Activated CD4-positive, alpha-beta T cell treated with anti-CD3 and anti-CD28 coated beads for 36 hours (primary cell): Measurements from ENCODE around the gene ICAM2. TPM values are rescaled to one million over a fixed set of nuclear protein-coding genes. Genes with fewer than 3 reads are reported as not detected.

ENCODE experiments used
- ATAC-seq: fragments of 200-7000 bp; cut with Tn5 transposase; one replicate; pipeline ENCODE4 v1.10.0; 2021; ENCODE audit warnings: mild to moderate bottlenecking, moderate library complexity
- CTCF ChIA-PET: fragments of 350-600 bp; sonication (Branson Sonifier 250); formaldehyde crosslinking; loops from one replicate; lab custom pipeline; 2021; ENCODE audit warnings: antibody characterized with exemption; lab: Charles Lee
- POLR2A ChIA-PET: fragments of 350-600 bp; sonication (Branson Sonifier 250); formaldehyde crosslinking; loops from one replicate; lab custom pipeline; 2021; ENCODE audit warnings: antibody characterized with exemption, inconsistent platforms; lab: Charles Lee
- DNase-seq: peaks from one replicate; pipeline ENCODE4 v3.0.0-alpha.2; 2020
- H3K27ac Mint-ChIP-seq: one replicate; pipeline ENCODE4 v1.8.0; 2021; ENCODE audit warnings: mixed read lengths
- H3K27me3 Mint-ChIP-seq: one replicate; pipeline ENCODE4 v1.8.0; 2021; ENCODE audit warnings: mixed read lengths
- H3K36me3 Mint-ChIP-seq: one replicate; pipeline ENCODE4 v1.8.0; 2021; ENCODE audit warnings: low read depth, mixed read lengths
- H3K4me1 Mint-ChIP-seq: one replicate; pipeline ENCODE4 v1.8.0; 2021; ENCODE audit warnings: mixed read lengths
- H3K4me3 Mint-ChIP-seq: one replicate; pipeline ENCODE4 v1.8.0; 2021; ENCODE audit warnings: mild to moderate bottlenecking, moderate library complexity, mixed read lengths
- H3K9me3 Mint-ChIP-seq: one replicate; pipeline ENCODE4 v1.8.0; 2021; ENCODE audit warnings: low read depth, mixed read lengths
- intact Hi-C, 2 experiments: fragments of 100-400 bp; cut with DNase I in 1 of 2; cut with micrococcal nuclease in 1 of 2; formaldehyde crosslinking; loops; one replicate each; pipeline versions ENCODE4 v1.14.2 to v1.15.1; 2022 to 2024; cut with DNase I, micrococcal nuclease
- total RNA-seq, 2 experiments: library from RNA; stranded (reverse); gene quantifications; one replicate each; pipeline ENCODE4 v1.2.3, GENCODE V29; 2021

Gene ICAM2
- total RNA-seq, 2 experiments from 2014 or later = 46.6 to 49.0 TPM

DNA sequence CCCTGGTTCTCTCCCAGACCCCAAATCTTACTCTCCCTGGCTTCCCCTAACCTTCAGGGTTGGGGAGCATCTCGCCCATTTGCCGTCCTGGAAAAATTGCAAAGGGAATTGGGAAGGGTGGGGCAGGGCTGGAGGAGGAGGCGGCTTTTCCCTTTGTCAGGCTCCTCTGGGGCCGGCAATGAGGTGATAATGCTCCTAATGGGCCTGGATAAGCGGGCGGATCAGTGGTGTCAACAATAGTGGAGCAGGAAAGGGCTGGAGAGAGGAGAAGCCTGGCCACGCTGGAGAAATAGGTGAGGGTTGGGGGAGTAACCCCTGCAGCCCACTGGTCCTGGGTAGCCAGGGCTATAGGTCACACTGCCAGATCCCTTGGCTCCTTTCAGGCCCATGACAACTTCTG is 60.0 kb downstream of the ICAM2 start:
- H3K27ac Mint-ChIP-seq = no peak overlapping the region

DNA sequence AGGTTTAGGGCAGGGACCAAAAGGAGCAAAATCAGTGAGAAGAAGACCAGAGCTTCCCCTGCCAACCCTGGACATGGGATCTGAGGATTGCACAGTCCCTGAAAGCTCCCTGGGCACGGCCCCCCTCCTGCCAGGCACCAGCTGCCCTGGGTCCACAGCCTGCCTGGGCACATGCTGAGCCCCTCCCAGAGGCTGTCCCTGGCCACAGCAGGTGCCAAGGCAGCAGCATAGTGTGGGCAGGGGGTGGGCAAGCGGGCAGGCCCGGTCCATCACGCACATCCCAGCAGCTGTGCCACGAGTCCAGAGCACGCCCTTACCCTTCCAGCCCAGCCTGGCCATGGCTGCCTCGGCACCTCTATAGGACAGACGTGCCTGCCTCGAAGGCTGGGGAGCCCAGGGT is 60.4 kb downstream of the ICAM2 start:
- H3K36me3 Mint-ChIP-seq = no peaks in the 10 kb centered on the region
- no peaks in the 10 kb centered on the region for H3K27me3 Mint-ChIP-seq
- ATAC-seq = no peak
- no peaks in the 10 kb centered on the region for H3K9me3 Mint-ChIP-seq
- H3K4me1 Mint-ChIP-seq = peaks cover 10% of the 10 kb centered on the region
- no peak overlapping the region for H3K27ac Mint-ChIP-seq
- intact Hi-C loops = no loop called here
- no peak overlapping the region for H3K4me3 Mint-ChIP-seq
- ChIA-PET POLR2A (no interaction called here), CTCF (interaction anchor here (1.0 kb wide), 1 partner anchor 13 kb away, joined by 4 read pairs; no protein-coding TSS in a partner anchor)
- DNase-seq = no peak

More for the DNA sequence above, 60.0 kb downstream of the ICAM2 start:
- H3K36me3 Mint-ChIP-seq = no peaks in the 10 kb centered on the region
- no peak overlapping the region for H3K4me3 Mint-ChIP-seq
- no peaks in the 10 kb centered on the region for H3K9me3 Mint-ChIP-seq
- H3K4me1 Mint-ChIP-seq = peaks cover 8% of the 10 kb centered on the region
- DNase-seq (no peak), ATAC-seq (no peak)
- CTCF ChIA-PET = interaction anchor here (1.0 kb wide), 1 partner anchor 13 kb away, joined by 4 read pairs; no protein-coding TSS in a partner anchor
- no peaks in the 10 kb centered on the region for H3K27me3 Mint-ChIP-seq
- intact Hi-C loops = no loop called here
- POLR2A ChIA-PET = no interaction called here

DNA sequence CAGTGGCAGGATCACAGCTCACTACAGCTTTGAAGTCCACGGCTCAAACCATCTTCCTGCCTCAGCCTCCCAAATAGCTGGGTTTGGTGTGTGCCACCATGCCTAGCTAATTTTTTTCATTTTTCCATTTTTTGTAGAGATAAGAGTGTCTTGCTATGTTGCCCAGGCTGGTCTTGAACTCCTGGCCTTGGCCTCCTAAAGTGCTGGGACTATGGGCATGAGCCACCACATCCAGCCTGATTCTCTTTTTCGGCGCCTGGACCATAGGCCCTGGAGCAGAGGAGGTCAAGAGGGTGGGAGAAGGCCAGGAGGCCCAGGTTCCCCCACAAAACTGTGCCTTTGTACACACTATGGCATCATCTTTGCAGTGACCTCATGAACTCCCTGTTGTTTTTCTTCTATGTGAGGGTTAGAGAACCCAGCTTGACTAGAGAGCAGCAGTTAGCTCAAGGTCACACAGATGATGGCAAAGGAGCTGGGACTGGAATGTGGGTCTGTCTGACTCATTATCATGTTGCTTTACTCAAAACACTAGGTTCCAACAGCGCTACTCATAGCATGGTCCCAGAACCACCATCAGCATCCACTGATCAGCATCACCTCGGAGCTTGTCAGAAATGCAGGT is 64.0 kb downstream of the ICAM2 start:
- intact Hi-C loops = no loop called here
- Mint-ChIP-seq H3K4me3 (no peak overlapping the region), H3K27me3 (no peaks in the 10 kb centered on the region), H3K9me3 (no peaks in the 10 kb centered on the region), H3K4me1 (peaks cover 20% of the 10 kb centered on the region), H3K36me3 (no peaks in the 10 kb centered on the region), H3K27ac (no peak overlapping the region)
- peak; percentile 13 for ATAC-seq
- DNase-seq = no peak
- ChIA-PET CTCF (interaction anchor here (1.4 to 3.7 kb wide), 2 partner anchors 10 to 37 kb away, joined by 5 to 23 read pairs; no protein-coding TSS in a partner anchor), POLR2A (interaction anchor here (1.0 kb wide), 1 partner anchor 9 kb away, joined by 3 read pairs; no protein-coding TSS in a partner anchor)

DNA sequence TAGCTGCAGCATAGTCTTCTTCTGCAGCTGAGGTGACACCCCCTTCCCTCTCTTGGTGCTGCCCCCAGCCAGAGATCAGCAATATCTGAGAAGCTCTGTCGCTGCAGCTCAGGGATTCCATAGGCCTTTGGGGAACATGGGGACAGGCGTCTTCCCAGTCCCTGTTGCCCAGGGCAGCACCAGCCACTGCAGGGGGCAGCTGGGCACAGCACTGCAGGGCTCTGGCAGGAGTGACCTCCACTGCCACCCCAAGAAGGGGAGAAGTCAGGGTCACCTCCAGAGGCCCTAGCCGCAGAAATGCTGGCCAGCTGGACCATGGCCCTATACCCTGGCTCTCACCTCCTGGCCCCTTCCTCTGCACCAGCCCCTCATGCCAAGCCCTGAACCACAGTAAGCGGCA is 64.6 kb downstream of the ICAM2 start:
- no peak for DNase-seq
- H3K36me3 Mint-ChIP-seq = no peaks in the 10 kb centered on the region
- peaks cover 19% of the 10 kb centered on the region for H3K4me1 Mint-ChIP-seq
- H3K9me3 Mint-ChIP-seq = no peaks in the 10 kb centered on the region
- H3K4me3 Mint-ChIP-seq = no peak overlapping the region
- ChIA-PET POLR2A (no interaction called here), CTCF (interaction anchor here (1.0 to 3.7 kb wide), 3 partner anchors 9 to 36 kb away, joined by 3 to 23 read pairs (median 5); no protein-coding TSS in a partner anchor)
- intact Hi-C loops = no loop called here
- H3K27me3 Mint-ChIP-seq = no peaks in the 10 kb centered on the region
- ATAC-seq = no peak
- H3K27ac Mint-ChIP-seq = no peak overlapping the region

DNA sequence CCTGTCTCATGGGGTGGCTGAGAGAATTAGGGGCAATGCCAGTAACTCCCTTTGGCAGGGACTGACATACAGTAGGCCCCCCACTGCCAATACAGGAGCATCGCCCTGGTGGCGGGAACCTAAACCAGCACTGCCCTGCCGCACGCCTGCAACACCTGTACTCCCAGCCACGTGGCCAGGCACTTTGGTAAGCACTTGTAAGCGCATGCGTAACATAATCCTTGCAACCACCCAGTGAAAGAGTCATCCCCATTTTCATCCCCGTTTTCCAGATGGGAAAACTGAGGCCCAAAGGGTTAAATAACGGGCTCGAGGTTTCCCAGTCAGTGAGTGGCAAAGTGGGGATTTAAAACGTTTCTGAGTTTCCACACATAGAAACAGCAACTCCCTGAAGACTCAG is 65.2 kb downstream of the ICAM2 start:
- no peak for ATAC-seq
- Mint-ChIP-seq H3K4me3 (no peak overlapping the region), H3K4me1 (peaks cover 19% of the 10 kb centered on the region), H3K27ac (peak overlapping the region; percentile 28), H3K36me3 (no peaks in the 10 kb centered on the region), H3K9me3 (no peaks in the 10 kb centered on the region), H3K27me3 (no peaks in the 10 kb centered on the region)
- POLR2A ChIA-PET = no interaction called here
- DNase-seq = no peak
- intact Hi-C loops = no loop called here
- CTCF ChIA-PET = interaction anchor here (0.6 to 3.7 kb wide), 8 partner anchors 9 to 904 kb away, joined by 3 to 23 read pairs (median 4); no protein-coding TSS in a partner anchor

DNA sequence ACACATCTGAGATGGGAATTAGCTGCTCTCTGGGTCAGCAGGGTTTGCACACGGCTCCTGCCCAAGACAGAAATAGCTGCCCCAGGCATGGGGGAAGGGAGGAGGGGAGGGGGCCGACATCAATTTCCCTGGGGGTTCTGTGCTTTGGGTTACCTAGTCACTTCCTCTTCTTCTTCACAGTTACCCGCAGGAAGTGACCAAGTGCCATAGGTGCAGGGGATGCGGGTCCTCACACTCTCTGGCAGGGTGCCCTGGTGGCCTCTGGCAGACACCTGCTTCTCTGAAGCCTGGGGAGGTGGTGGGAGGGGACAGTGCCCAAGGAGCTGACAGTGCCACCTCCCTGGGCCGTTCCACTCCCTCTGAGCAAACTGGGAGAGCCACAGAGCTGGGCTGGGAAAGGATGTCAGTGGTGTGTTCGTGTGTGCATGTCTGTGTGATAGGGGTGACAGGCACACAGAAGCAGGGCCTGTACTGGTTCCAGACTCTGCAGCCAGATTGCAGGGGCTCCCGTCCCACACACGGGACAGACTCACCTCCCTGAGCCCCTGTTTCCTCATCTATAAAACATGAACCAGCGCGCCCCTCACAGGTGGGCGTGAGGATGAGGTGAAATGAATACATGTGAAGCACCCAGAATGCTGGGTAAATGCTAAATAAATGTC is 65.9 kb downstream of the ICAM2 start:
- POLR2A ChIA-PET = interaction anchor here (1.1 kb wide), 1 partner anchor 21 kb away, joined by 4 read pairs; no protein-coding TSS in a partner anchor
- Mint-ChIP-seq H3K9me3 (no peaks in the 10 kb centered on the region), H3K4me1 (peaks cover 19% of the 10 kb centered on the region), H3K4me3 (no peak overlapping the region), H3K27me3 (no peaks in the 10 kb centered on the region), H3K36me3 (no peaks in the 10 kb centered on the region), H3K27ac (peak overlapping the region; percentile 71)
- CTCF ChIA-PET = interaction anchor here (0.5 to 3.7 kb wide), 14 partner anchors 8 to 904 kb away, joined by 3 to 23 read pairs (median 3); partner anchors contain the start of gene GH1
- intact Hi-C loops = loop anchor here in 1 of 2 experiments (5.0 kb wide), 1 partner anchor 38 kb away; no protein-coding TSS in a partner anchor
- peak; percentile 66 for DNase-seq
- ATAC-seq = peak; percentile 78

Other genes starting within 250 kb of the ICAM2 start
- 10 to 100 TPM; 76.9 to 82.3 TPM for gene CCDC47, start 247.0 kb downstream of the ICAM2 start, total RNA-seq
- gene DDX42, start 246.5 kb downstream of the ICAM2 start, total RNA-seq = 100 to 1,000 TPM; 109 to 173 TPM
- 100 to 1,000 TPM in 1 of 2 experiments, 10 to 100 TPM in 1; 98.2 to 160 TPM for gene PSMC5, start 193.2 kb downstream of the ICAM2 start, total RNA-seq
- 10 to 100 TPM; 52.1 to 61.2 TPM for gene FTSJ3, start 193.0 kb downstream of the ICAM2 start, total RNA-seq
- gene SMARCD2, start 177.9 kb downstream of the ICAM2 start, total RNA-seq = 100 to 1,000 TPM in 1 of 2 experiments, 10 to 100 TPM in 1; 100.0 to 101 TPM
- not detected for gene CSH2, start 147.0 kb downstream of the ICAM2 start, total RNA-seq
- not detected for gene GH2, start 138.7 kb downstream of the ICAM2 start, total RNA-seq
- not detected for gene CSH1, start 124.1 kb downstream of the ICAM2 start, total RNA-seq
- not detected for gene CSHL1, start 109.4 kb downstream of the ICAM2 start, total RNA-seq
- under 1 TPM in 1 of 2 experiments, not detected in 1; 0.28 TPM for gene GH1, start 101.8 kb downstream of the ICAM2 start, total RNA-seq
- gene CD79B, start 88.3 kb downstream of the ICAM2 start, total RNA-seq = 10 to 100 TPM; 19.8 to 28.0 TPM
- gene SCN4A, start 47.7 kb downstream of the ICAM2 start, total RNA-seq = under 1 TPM; 0.21 to 0.50 TPM
- 1 to 10 TPM; 1.0 to 1.5 TPM for gene PRR29, start 22.3 kb downstream of the ICAM2 start, total RNA-seq
- gene ERN1, start 109.5 kb upstream of the ICAM2 start, total RNA-seq = 10 to 100 TPM; 23.7 to 26.8 TPM
- 10 to 100 TPM; 15.2 to 15.8 TPM for gene TEX2, start 242.6 kb upstream of the ICAM2 start, total RNA-seq